Lower leg skin (tissue), 3 donors: Measurements from ENCODE around the gene GALNT18.

ENCODE experiments used
- CTCF ChIP-seq, 3 donors: fragments of 450-650 bp; IDR thresholded peaks; one replicate each; pipeline ENCODE4 v1.5.1; 2016; ENCODE audit warnings: antibody characterized with exemption in 3 of 3, mild to moderate bottlenecking in 3 of 3, moderate library complexity in 2 of 3
- POLR2A ChIP-seq, 2 donors: fragments of 450-650 bp; IDR thresholded peaks; one replicate each; pipeline ENCODE4 v1.6.1; 2016 to 2017; ENCODE audit warnings: antibody characterized with exemption in 2 of 2, mild to moderate bottlenecking in 1 of 2, moderate library complexity in 1 of 2

DNA sequence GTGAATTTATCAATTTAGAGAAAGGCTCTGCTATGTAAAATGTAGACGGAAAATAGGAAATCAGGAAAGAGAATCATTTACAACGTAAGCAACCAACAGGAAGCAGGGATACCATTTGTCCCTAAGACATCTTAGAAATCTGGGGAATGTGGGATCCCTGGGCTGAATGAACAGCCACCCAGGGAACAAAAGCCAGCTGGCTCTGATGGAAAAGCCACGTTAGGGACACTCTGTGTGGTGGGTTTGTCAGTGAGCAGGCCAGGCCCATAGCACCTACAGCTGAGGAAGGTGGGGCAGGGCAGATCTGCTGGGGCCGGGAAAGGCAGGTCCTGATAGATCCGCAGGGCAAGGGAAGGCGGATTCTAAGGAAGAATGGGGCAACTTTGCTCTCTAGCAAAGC is 181.7 kb downstream of the GALNT18 start:
- no peak for TF ChIP-seq CTCF (IDR thresholded peaks at IDR 0.05)
- no peak for TF ChIP-seq POLR2A (IDR thresholded peaks at IDR 0.05)
